Measurements from ENCODE around the gene KRTAP10-7.
"Not testable (repeated sequence)": the region's sequence is repeated elsewhere in the genome, so short reads cannot be mapped to it uniquely, and the experiment has no call there.

GRCh38 chr21:44580231-44580821 is 20.1 kb upstream of the KRTAP10-7 start, which contains the start of gene KRTAP10-5:
- TF ChIP-seq CTCF, POLR2A (IDR thresholded peaks at IDR 0.05): not testable (repeated sequence)
